ENCODE measurements around the gene MTUS2. TPM values are rescaled to one million over a fixed set of nuclear protein-coding genes. Genes with fewer than 3 reads are reported as not detected.

The MTUS2 gene
- total and polyA plus RNA-seq, 9 of the 15 experiments (the other 6 are each of a cell fraction or from before 2014, with no cell fraction given): 0.01 to 0.28 (median 0.06) TPM; not detected in 1

DNA sequence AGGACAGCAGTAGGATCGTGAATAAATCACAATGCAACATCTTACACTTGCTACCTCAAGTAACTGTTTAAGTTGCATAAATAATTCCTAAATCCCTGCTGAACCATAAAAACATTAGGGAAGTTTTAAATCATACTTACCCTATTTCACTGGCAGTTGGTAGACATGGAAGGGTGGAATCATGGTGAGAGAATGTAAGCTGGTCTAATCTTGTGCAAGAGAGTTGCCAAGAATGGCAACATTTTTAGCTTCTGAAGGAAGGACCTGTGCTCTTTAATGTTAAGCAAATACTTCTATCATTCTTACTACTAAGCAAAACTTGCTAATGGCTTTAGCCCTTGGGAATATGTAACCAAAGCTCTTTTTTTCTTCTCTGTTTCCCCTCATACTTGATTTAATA, 46.8 kb downstream of the MTUS2 start (continued):
- TF ChIP-seq, protein P1, sequence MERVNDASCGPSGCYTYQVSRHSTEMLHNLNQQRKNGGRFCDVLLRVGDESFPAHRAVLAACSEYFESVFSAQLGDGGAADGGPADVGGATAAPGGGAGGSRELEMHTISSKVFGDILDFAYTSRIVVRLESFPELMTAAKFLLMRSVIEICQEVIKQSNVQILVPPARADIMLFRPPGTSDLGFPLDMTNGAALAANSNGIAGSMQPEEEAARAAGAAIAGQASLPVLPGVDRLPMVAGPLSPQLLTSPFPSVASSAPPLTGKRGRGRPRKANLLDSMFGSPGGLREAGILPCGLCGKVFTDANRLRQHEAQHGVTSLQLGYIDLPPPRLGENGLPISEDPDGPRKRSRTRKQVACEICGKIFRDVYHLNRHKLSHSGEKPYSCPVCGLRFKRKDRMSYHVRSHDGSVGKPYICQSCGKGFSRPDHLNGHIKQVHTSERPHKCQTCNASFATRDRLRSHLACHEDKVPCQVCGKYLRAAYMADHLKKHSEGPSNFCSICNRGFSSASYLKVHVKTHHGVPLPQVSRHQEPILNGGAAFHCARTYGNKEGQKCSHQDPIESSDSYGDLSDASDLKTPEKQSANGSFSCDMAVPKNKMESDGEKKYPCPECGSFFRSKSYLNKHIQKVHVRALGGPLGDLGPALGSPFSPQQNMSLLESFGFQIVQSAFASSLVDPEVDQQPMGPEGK (CRISPR knock-in tag; IDR thresholded peaks at IDR 0.05; ENCODE audit: borderline replicate concordance): no peak
- TF ChIP-seq HNRNPUL1 (IDR thresholded peaks at IDR 0.05; ENCODE audit: low read length): no peak

DNA sequence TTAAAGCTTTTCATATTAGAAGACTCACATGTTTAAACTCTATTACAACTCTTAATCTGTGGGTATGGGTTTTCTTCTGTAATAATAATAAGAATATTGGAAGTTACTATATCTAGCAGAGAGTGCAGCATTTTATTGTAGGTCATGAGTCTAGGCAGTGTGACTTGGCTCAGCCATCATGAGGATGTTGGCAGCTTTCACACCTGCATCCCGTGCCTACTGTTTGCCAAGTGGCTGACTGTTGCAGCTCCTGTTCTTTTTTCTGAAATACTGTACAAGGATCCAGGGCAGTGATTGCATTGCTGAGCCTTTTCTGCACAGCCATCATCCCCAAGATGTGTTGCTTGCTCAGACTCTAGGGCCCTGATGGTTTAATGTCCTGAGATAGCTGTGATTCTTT, 47.4 kb downstream of the MTUS2 start:
- H3K9ac ChIP-seq (ENCODE audit: insufficient read depth in 1 of 2, low read depth in 2 of 2, low read length in 2 of 2): no peak overlapping the region
- DNase-seq (ENCODE audit: extremely low read depth in 1 of 4, low spot score in 3 of 4) (no peak), FAIRE-seq (no peak), ATAC-seq (no peak)
- H3K9me3 ChIP-seq (replicated peaks; ENCODE audit: control insufficient read depth, insufficient read depth, low read depth, low read length): no peaks in the 10 kb centered on the region
- H3K4me2 ChIP-seq (ENCODE audit: insufficient read depth, low read length): no peak overlapping the region
- ChIA-PET POLR2A (interaction anchor here (0.6 kb wide), 1 partner anchor 31 kb away, joined by 3 read pairs; no protein-coding TSS in a partner anchor), CTCF (ENCODE audit: low intra/inter-chr PET ratio) (no interaction called here)
- intact Hi-C loops (cut with micrococcal nuclease): no loop called here
- no peaks in the 10 kb centered on the region for H3K9me1 ChIP-seq (ENCODE audit: control insufficient read depth, insufficient read depth, low read length)
- in situ Hi-C loops (cut with MboI): no loop called here
- H3K36me3 ChIP-seq (ENCODE audit: control insufficient read depth, insufficient read depth, low read length): no peaks in the 10 kb centered on the region
- H4K20me1 ChIP-seq (replicated peaks; ENCODE audit: control insufficient read depth, insufficient read depth, low read length): no peaks in the 10 kb centered on the region
- H3K79me2 ChIP-seq (ENCODE audit: control insufficient read depth, insufficient read depth, low read length): no peaks in the 10 kb centered on the region
- BruUV-seq (replicated peaks): no TSS peak
- no peaks in the 10 kb centered on the region for H3K4me1 ChIP-seq (replicated peaks in 1 of 2; ENCODE audit: control insufficient read depth in 2 of 2, insufficient read depth in 2 of 2, low read length in 2 of 2)
- no peak overlapping the region for H3K4me3 ChIP-seq
- H3K27me3 ChIP-seq (ENCODE audit: control insufficient read depth in 2 of 2, insufficient read depth in 2 of 2, low read length in 2 of 2): no peaks in the 10 kb centered on the region
- no peak overlapping the region for H3K27ac ChIP-seq (ENCODE audit: extremely low read depth, low read depth, low read length)
- H2AFZ ChIP-seq (ENCODE audit: low read depth, low read length): no peak overlapping the region
- WGBS (ENCODE audit: insufficient coverage, low coverage, missing lambda C conversion rate): 0% methylated on average over 1 of the region's 1 CpG
- TF ChIP-seq, protein P2, sequence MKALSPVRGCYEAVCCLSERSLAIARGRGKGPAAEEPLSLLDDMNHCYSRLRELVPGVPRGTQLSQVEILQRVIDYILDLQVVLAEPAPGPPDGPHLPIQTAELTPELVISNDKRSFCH (CRISPR knock-in tag; IDR thresholded peaks at IDR 0.05): no peak
- TF ChIP-seq, protein P2 (tag; IDR thresholded peaks at IDR 0.05): no peak
- TF ChIP-seq, protein P3, sequence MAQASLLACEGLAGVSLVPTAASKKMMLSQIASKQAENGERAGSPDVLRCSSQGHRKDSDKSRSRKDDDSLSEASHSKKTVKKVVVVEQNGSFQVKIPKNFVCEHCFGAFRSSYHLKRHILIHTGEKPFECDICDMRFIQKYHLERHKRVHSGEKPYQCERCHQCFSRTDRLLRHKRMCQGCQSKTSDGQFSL (CRISPR knock-in tag; IDR thresholded peaks at IDR 0.05): no peak
- TF ChIP-seq, protein P3 (tag; IDR thresholded peaks at IDR 0.05): no peak
- TF ChIP-seq, protein P4, sequence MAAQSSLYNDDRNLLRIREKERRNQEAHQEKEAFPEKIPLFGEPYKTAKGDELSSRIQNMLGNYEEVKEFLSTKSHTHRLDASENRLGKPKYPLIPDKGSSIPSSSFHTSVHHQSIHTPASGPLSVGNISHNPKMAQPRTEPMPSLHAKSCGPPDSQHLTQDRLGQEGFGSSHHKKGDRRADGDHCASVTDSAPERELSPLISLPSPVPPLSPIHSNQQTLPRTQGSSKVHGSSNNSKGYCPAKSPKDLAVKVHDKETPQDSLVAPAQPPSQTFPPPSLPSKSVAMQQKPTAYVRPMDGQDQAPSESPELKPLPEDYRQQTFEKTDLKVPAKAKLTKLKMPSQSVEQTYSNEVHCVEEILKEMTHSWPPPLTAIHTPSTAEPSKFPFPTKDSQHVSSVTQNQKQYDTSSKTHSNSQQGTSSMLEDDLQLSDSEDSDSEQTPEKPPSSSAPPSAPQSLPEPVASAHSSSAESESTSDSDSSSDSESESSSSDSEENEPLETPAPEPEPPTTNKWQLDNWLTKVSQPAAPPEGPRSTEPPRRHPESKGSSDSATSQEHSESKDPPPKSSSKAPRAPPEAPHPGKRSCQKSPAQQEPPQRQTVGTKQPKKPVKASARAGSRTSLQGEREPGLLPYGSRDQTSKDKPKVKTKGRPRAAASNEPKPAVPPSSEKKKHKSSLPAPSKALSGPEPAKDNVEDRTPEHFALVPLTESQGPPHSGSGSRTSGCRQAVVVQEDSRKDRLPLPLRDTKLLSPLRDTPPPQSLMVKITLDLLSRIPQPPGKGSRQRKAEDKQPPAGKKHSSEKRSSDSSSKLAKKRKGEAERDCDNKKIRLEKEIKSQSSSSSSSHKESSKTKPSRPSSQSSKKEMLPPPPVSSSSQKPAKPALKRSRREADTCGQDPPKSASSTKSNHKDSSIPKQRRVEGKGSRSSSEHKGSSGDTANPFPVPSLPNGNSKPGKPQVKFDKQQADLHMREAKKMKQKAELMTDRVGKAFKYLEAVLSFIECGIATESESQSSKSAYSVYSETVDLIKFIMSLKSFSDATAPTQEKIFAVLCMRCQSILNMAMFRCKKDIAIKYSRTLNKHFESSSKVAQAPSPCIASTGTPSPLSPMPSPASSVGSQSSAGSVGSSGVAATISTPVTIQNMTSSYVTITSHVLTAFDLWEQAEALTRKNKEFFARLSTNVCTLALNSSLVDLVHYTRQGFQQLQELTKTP (IDR thresholded peaks at IDR 0.05; ENCODE audit: low read depth in 1 of 2, partially characterized antibody in 2 of 2): no peak
- TF ChIP-seq STAG1 (CRISPR knock-in tag; IDR thresholded peaks at IDR 0.05; ENCODE audit: borderline replicate concordance): no peak
- no peak for TF ChIP-seq EZH2 (IDR thresholded peaks at IDR 0.05; ENCODE audit: borderline replicate concordance, low read depth, low read length)
- no peak for TF ChIP-seq SAFB2 (IDR thresholded peaks at IDR 0.05; ENCODE audit: borderline replicate concordance, low read depth, low read length, severe bottlenecking)

Measured in K562 (cell line).